WTC11 (cell line): Measurements from ENCODE around the gene PGAP3.

ENCODE experiments used
- CTCF ChIP-seq: fragments of 200-600 bp; IDR thresholded peaks from 2 replicates; pipeline ENCODE4 v1.8.0; 2022; ENCODE audit warnings: antibody characterized with exemption
- FOXJ3 ChIP-seq: sonication (generic); formaldehyde crosslinking; IDR thresholded peaks from 2 replicates; pipeline ENCODE4 v1.9.0; 2021; ENCODE audit warnings: missing genetic modification reagents, mild to moderate bottlenecking, borderline replicate concordance
- TF ChIP-seq, protein P1 (sequence below): sonication (generic); formaldehyde crosslinking; IDR thresholded peaks from 2 replicates; pipeline ENCODE4 v1.8.0; 2022; ENCODE audit warnings: mild to moderate bottlenecking, missing genetic modification reagents

- TF ChIP-seq, protein P1, sequence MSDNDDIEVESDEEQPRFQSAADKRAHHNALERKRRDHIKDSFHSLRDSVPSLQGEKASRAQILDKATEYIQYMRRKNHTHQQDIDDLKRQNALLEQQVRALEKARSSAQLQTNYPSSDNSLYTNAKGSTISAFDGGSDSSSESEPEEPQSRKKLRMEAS (CRISPR knock-in tag), result no peak
- TF ChIP-seq CTCF (no peak), FOXJ3 (CRISPR knock-in tag) (no peak)
Measured at GRCh38 chr17:39640591-39641031, 47.2 kb downstream of the PGAP3 start.
